CD4-positive, alpha-beta T cell (primary cell): ENCODE results near the gene KRTAP12-3. TPM values are rescaled to one million over a fixed set of nuclear protein-coding genes. Genes with fewer than 3 reads are reported as not detected.

Source experiments
- ATAC-seq: fragments of 200-7000 bp; cut with Tn5 transposase; one replicate; pipeline ENCODE4 v1.10.0; 2022; ENCODE audit warnings: mild to moderate bottlenecking; ENCODE audit not compliant: poor library complexity
- CTCF ChIA-PET: fragments of 350-600 bp; sonication (Branson Sonifier 250); formaldehyde crosslinking; loops from one replicate; lab custom pipeline; 2021; ENCODE audit warnings: antibody characterized with exemption, inconsistent platforms; lab: Charles Lee
- POLR2A ChIA-PET: fragments of 350-600 bp; sonication (Branson Sonifier 250); formaldehyde crosslinking; loops from one replicate; lab custom pipeline; 2021; ENCODE audit warnings: antibody characterized with exemption, inconsistent platforms; lab: Charles Lee
- DNase-seq, 14 experiments: peaks; one replicate each; pipeline ENCODE4 v3.0.0-alpha.2; 2013 to 2020; ENCODE audit warnings: mixed read lengths in 2 of 14
- H3K27ac ChIP-seq, 2 donors: one replicate each; pipeline versions ENCODE4 v1.5.1 to v1.7.0; 2013; ENCODE audit warnings: low read length in 2 of 2, low read depth in 1 of 2, mild to moderate bottlenecking in 1 of 2
- H3K27me3 ChIP-seq, 2 experiments: 1 replicate in 1 of 2; 2 replicates in 1 of 2; pipeline versions ENCODE4 v1.6.1 to v1.7.0; 2013; ENCODE audit warnings: low read length in 2 of 2, control low read depth in 1 of 2, mild to moderate bottlenecking in 1 of 2, moderate library complexity in 1 of 2; ENCODE audit not compliant: insufficient read depth in 2 of 2, control insufficient read depth in 1 of 2
- H3K36me3 ChIP-seq: one replicate; pipeline ENCODE4 v1.6.1; 2013; ENCODE audit warnings: low read length, control low read depth; ENCODE audit not compliant: insufficient read depth
- H3K4me1 ChIP-seq: one replicate; pipeline ENCODE4 v1.6.1; 2013; ENCODE audit warnings: low read length, control low read depth; ENCODE audit not compliant: insufficient read depth
- H3K4me3 ChIP-seq: one replicate; pipeline ENCODE4 v1.5.1; 2013; ENCODE audit warnings: mild to moderate bottlenecking, low read length, moderate library complexity
- H3K9me3 ChIP-seq, 2 experiments: 1 replicate in 1 of 2; 2 replicates in 1 of 2; pipeline versions ENCODE4 v1.6.1 to v1.7.0; 2013; ENCODE audit warnings: low read length in 2 of 2, mild to moderate bottlenecking in 2 of 2, control low read depth in 1 of 2, moderate library complexity in 1 of 2; ENCODE audit not compliant: control insufficient read depth in 1 of 2, insufficient read depth in 1 of 2
- H3K27ac Mint-ChIP-seq: one replicate; pipeline ENCODE4 v1.8.0; 2020; ENCODE audit warnings: mixed read lengths
- H3K27me3 Mint-ChIP-seq: one replicate; pipeline ENCODE4 v1.8.0; 2021; ENCODE audit warnings: mixed read lengths
- H3K36me3 Mint-ChIP-seq: one replicate; pipeline ENCODE4 v1.8.0; 2021; ENCODE audit warnings: low read depth, mixed read lengths
- H3K4me1 Mint-ChIP-seq: one replicate; pipeline ENCODE4 v1.8.0; 2021; ENCODE audit warnings: low read depth, mixed read lengths
- H3K4me3 Mint-ChIP-seq: one replicate; pipeline ENCODE4 v1.8.0; 2020; ENCODE audit warnings: mild to moderate bottlenecking, mixed read lengths
- H3K9me3 Mint-ChIP-seq: one replicate; pipeline ENCODE4 v1.8.0; 2020; ENCODE audit warnings: mixed read lengths
- intact Hi-C, 2 experiments: fragments of 100-400 bp; cut with DNase I in 1 of 2; cut with micrococcal nuclease in 1 of 2; formaldehyde crosslinking; loops; one replicate each; pipeline versions ENCODE4 v1.15.1 to v1.9.0; 2023 to 2025; cut with DNase I, micrococcal nuclease
- total RNA-seq, 174 experiments: library from RNA in 2 of 174; stranded (reverse) in 2 of 174; gene quantifications; one replicate each; pipeline ENCODE4 v1.2.3 and lab custom pipeline; 2021 to 2026
- TF ChIP-seq, protein P1 (sequence below): fragments of 200-600 bp; IDR thresholded peaks from one replicate; pipeline ENCODE4 v1.8.0; 2022; ENCODE audit warnings: antibody characterized with exemption, mild to moderate bottlenecking

Gene KRTAP12-3
- total RNA-seq, 2 experiments from 2014 or later = not detected

DNA sequence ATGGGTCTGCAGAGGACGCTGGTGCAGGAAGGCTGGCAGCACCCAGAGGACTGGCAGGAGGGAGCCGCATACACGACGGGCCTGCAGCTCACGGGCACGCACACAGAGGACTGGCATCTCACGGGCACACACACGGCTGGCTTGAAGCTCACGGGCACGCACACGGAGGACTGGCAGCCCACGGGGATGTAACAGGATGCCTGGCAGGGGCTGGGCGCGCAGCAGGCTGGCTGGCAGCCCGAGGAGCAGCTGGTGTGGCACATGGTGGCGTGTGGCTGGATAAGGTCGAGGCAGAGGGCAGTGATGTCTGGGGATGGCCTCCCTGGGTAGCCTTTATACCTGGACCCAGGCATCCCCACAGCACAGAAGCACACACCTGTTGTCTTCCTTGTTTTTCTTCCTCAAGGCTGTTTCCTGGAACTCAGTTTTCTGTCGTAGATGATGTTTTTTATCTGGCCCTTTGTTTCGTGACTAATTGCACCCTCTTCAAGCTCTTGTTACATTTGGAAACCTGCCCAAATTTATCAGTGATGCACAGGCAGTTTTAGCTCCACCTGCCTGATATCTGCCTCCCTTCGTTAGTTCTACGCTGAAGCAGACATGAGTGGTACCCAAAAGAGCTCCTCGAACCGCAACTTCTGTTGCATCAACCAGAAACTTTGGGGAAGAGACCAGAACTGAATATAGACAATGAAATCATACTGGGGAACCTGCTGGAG, 24.3 kb downstream of the KRTAP12-3 start, which contains the start of gene KRTAP12-1:
Gene KRTAP12-1, minus strand, starts transcription at position 303 of the 719 bp plus-strand sequence. Its CDS starts 40 bp downstream, at position 263.
- Histone ChIP-seq H3K27ac (no peak within 1 kb of the TSS), H3K9me3 (no peaks in the 10 kb centered on the region), H3K4me3 (no peak within 1 kb of the TSS), H3K36me3 (no peaks in the 10 kb centered on the region), H3K4me1 (no peaks in the 10 kb centered on the region), H3K27me3 (peaks cover 0 to 5% of the 10 kb centered on the region in 2 experiments)
- TF ChIP-seq, protein P1, sequence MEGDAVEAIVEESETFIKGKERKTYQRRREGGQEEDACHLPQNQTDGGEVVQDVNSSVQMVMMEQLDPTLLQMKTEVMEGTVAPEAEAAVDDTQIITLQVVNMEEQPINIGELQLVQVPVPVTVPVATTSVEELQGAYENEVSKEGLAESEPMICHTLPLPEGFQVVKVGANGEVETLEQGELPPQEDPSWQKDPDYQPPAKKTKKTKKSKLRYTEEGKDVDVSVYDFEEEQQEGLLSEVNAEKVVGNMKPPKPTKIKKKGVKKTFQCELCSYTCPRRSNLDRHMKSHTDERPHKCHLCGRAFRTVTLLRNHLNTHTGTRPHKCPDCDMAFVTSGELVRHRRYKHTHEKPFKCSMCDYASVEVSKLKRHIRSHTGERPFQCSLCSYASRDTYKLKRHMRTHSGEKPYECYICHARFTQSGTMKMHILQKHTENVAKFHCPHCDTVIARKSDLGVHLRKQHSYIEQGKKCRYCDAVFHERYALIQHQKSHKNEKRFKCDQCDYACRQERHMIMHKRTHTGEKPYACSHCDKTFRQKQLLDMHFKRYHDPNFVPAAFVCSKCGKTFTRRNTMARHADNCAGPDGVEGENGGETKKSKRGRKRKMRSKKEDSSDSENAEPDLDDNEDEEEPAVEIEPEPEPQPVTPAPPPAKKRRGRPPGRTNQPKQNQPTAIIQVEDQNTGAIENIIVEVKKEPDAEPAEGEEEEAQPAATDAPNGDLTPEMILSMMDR = no peak
- no peak within 1 kb of the TSS for H3K27ac Mint-ChIP-seq
- CTCF ChIA-PET = no interaction called here
- H3K36me3 Mint-ChIP-seq = no peaks in the 10 kb centered on the region
- ATAC-seq (no peak), DNase-seq (no peak)
- H3K4me3 Mint-ChIP-seq = no peak within 1 kb of the TSS
- peaks cover 27% of the 10 kb centered on the region for H3K27me3 Mint-ChIP-seq
- no peaks in the 10 kb centered on the region for H3K9me3 Mint-ChIP-seq
- no peaks in the 10 kb centered on the region for H3K4me1 Mint-ChIP-seq
- POLR2A ChIA-PET = interaction anchor here (0.6 kb wide), 1 partner anchor 25 kb away, joined by 3 read pairs; no protein-coding TSS in a partner anchor
- intact Hi-C loops = no loop called here

DNA sequence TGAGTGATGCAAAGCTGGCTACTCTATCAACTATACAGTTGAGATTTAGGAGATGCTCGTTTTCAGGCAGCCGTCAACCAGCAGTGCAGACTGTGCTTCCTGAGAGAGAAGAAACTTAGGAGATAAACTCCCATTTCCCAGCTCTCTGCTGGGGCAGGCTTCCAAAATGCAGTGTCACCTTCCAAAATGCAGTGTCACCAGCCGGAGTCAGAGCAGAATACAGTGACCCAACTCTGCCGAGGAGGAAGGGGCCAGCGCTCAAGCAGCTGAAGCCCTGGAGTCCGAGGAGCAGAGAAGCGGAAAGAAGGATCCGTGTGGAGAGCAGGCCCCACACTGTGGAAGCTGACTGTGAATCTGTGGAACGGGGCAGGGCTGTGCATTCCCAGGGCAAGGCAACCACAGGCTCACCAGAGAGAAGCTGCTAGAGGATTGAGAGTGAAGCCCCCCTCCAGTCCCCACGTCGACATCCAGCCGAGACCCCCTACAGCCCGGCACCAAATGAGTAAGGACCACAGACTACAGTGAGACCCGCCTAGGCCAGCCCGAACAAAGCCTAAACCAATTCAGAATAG, 24.9 kb downstream of the KRTAP12-3 start:
- Histone ChIP-seq H3K27me3 (peaks cover 0 to 6% of the 10 kb centered on the region in 2 experiments), H3K27ac (no peak overlapping the region), H3K4me1 (no peaks in the 10 kb centered on the region), H3K9me3 (no peaks in the 10 kb centered on the region), H3K36me3 (no peaks in the 10 kb centered on the region), H3K4me3 (no peak overlapping the region)
- no peaks in the 10 kb centered on the region for H3K36me3 Mint-ChIP-seq
- DNase-seq (no peak), ATAC-seq (no peak)
- intact Hi-C loops = no loop called here
- TF ChIP-seq, protein P1 = no peak
- ChIA-PET POLR2A (interaction anchor here (0.6 kb wide), 2 partner anchors 25 to 106 kb away, joined by 3 read pairs; no protein-coding TSS in a partner anchor), CTCF (no interaction called here)
- H3K27ac Mint-ChIP-seq = no peak overlapping the region
- H3K27me3 Mint-ChIP-seq = peaks cover 27% of the 10 kb centered on the region
- H3K9me3 Mint-ChIP-seq = no peaks in the 10 kb centered on the region
- H3K4me3 Mint-ChIP-seq = no peak overlapping the region
- H3K4me1 Mint-ChIP-seq = no peaks in the 10 kb centered on the region

DNA sequence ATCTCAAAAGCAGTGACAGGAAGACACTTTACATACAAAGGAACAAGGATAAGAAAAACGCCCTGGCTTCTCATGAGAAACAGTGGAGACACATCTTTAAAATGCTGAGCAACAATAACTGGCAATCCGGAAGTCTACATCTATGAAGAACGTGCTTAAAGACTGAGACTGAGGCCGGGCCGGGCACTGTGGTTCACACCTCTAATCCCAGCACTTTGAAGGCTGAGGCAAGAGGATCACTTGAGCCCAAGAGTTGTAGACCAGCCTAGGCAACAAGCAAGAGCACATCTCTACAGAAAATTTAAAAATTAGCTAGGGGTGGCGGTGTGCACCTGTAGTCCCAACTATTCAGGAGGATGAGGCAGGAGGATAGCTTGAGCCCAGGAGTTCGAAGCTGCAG, 26.3 kb downstream of the KRTAP12-3 start:
- no peaks in the 10 kb centered on the region for H3K9me3 Mint-ChIP-seq
- Histone ChIP-seq H3K27ac (no peak overlapping the region), H3K4me1 (no peaks in the 10 kb centered on the region), H3K27me3 (peaks cover 0 to 6% of the 10 kb centered on the region in 2 experiments), H3K4me3 (no peak overlapping the region), H3K36me3 (no peaks in the 10 kb centered on the region), H3K9me3 (no peaks in the 10 kb centered on the region)
- intact Hi-C loops = no loop called here
- ChIA-PET POLR2A (no interaction called here), CTCF (no interaction called here)
- ATAC-seq = no peak
- no peak overlapping the region for H3K27ac Mint-ChIP-seq
- TF ChIP-seq, protein P1 = no peak
- no peaks in the 10 kb centered on the region for H3K4me1 Mint-ChIP-seq
- H3K4me3 Mint-ChIP-seq = no peak overlapping the region
- H3K27me3 Mint-ChIP-seq = peaks cover 27% of the 10 kb centered on the region
- no peaks in the 10 kb centered on the region for H3K36me3 Mint-ChIP-seq
- no peak for DNase-seq
